ENCODE measurements around the gene MRPL53. TPM values are rescaled to one million over a fixed set of nuclear protein-coding genes. Genes with fewer than 3 reads are reported as not detected.
A peak's percentile ranks its signal among the peaks of the same experiment; 100 is the strongest.
"Not testable (repeated sequence)": the region's sequence is repeated elsewhere in the genome, so short reads cannot be mapped to it uniquely, and the experiment has no call there.

Gene MRPL53
- total RNA-seq, 1 experiment from 2014 or later, result 65.4 TPM

DNA sequence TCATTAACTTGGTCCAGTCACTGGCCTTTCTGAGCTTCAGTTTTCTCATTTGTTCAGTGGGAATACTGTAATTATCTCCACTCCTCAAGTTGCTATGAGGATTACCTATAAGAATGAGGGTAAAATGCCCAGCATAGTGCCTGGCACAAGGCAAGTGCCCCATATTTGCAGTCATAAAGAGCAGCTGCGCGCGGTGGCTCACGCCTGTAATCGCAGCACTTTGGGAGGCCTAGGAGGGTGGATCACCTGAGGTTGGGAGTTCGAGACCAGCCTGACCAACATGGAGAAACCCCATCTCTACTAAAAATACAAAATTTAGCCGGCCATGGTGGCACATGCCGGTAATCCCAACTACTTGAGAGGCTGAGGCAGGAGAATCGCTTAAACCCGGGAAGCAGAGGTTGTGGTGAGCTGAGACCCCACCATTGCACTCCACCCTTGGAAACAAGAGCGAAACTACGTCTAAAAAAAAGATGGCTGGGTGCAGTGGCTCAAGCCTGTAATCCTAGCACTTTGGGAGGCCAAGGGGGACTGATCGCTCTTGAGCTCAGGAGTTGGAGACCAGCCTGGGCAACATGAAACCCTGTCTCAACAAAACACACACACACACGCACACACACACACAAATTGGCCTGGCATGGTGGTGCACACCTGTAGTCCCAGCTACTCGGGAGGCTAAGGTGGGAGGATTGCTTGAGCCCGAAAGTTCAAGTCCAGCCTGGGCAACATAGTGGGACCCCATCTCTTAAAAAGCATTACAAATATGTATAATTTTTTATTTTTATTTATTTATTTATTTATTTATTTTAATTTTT is 29.8 kb downstream of the MRPL53 start:
- not testable (repeated sequence) for H3K9me2 ChIP-seq (ENCODE audit: insufficient read depth)

DNA sequence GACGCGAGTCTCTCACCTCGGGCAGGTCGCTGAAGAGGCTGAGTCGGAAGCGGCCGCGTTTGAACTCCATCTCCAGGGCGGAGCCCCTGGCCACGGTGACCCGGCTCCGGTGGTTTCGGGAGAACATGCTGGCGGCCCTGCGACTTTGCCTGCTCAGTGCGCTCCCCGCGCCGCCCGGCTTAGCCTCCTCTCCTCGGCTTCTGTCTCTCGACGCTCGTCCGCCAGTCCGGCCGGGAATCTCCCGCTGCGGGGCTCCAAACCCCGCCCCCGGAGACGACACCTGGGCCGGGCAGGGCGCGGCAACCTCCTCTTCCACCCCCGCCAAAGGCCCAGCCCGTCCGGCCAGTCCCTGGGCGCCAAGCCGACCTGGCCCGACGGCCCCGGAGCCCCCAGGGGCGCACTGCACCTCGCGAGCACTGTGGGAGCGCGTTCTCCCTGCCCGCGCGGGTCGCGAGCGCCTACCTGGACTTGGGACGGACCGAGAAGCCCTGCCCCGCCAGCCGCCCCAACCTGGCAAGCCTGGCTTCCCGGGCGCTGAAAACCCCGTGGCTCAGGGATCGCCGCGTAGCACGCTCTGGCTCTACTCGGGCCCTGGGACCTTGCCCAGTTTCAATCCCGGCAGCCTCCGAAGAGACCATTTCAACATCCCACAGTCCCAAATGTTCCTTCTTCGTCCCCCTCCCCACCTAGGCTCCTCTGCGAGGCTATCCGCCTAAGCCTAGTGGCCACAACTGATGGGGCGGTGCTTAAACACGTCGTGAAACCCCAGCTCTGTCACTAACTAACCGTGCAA is 30.6 kb downstream of the MRPL53 start, which contains the start of gene RTKN:
Gene RTKN, minus strand, starts transcription at position 248 of the 793 bp plus-strand sequence. Its CDS starts 121 bp downstream, at position 127.
- Histone ChIP-seq H3K9ac (ENCODE audit: low read length) (peak within 1 kb of the TSS; percentile 78), H3K9me2 (ENCODE audit: insufficient read depth) (no peaks in the 10 kb centered on the region), H3K4me3 (replicated peaks in 1 of 2; ENCODE audit: low read depth in 1 of 2, low read length in 2 of 2) (peak within 1 kb of the TSS; percentile 66 to 69), H2AFZ (ENCODE audit: low read depth, low read length, poor library complexity, severe bottlenecking) (peak within 1 kb of the TSS; percentile 13), H3K27me3 (ENCODE audit: insufficient read depth, low read length) (no peaks in the 10 kb centered on the region), H3K9me3 (ENCODE audit: control insufficient read depth in 1 of 2, insufficient read depth in 1 of 2, low read depth in 1 of 2, low read length in 2 of 2) (no peaks in the 10 kb centered on the region), H3K36me3 (ENCODE audit: control insufficient read depth in 1 of 2, insufficient read depth in 2 of 2, low read length in 2 of 2) (peaks cover 0 to 13% of the 10 kb centered on the region in 2 experiments; a peak in 1 of 4 replicates), H3K27ac (ENCODE audit: low read depth, low read length) (peak within 1 kb of the TSS; percentile 99), H3K4me1 (ENCODE audit: control insufficient read depth in 1 of 2, insufficient read depth in 2 of 2, low read length in 2 of 2) (peaks cover 29 to 47% of the 10 kb centered on the region in 2 experiments), H3K79me2 (ENCODE audit: insufficient read depth, low read length) (peaks cover 39% of the 10 kb centered on the region), H3K4me2 (ENCODE audit: low read length) (peak within 1 kb of the TSS; percentile 91), H4K20me1 (ENCODE audit: insufficient read depth) (no peaks in the 10 kb centered on the region; the same call in 1 of the 2 replicates)
- peak; percentile 82 for DNase-seq (ENCODE audit: low read depth, low spot score)
- ChIA-PET POLR2A (interaction anchor here (0.9 to 3.0 kb wide), 8 partner anchors 10 to 62 kb away, joined by 3 to 13 read pairs (median 4); partner anchors contain the start of genes DCTN1, INO80B and WBP1), CTCF (no interaction called here), RAD21 (ENCODE audit: low non-redundant PET in 1 of 2, low total read pairs in 2 of 2, uncharacterized antibody in 2 of 2, unreplicated experiment in 2 of 2) (no interaction called here)
- TF ChIP-seq, protein P1, sequence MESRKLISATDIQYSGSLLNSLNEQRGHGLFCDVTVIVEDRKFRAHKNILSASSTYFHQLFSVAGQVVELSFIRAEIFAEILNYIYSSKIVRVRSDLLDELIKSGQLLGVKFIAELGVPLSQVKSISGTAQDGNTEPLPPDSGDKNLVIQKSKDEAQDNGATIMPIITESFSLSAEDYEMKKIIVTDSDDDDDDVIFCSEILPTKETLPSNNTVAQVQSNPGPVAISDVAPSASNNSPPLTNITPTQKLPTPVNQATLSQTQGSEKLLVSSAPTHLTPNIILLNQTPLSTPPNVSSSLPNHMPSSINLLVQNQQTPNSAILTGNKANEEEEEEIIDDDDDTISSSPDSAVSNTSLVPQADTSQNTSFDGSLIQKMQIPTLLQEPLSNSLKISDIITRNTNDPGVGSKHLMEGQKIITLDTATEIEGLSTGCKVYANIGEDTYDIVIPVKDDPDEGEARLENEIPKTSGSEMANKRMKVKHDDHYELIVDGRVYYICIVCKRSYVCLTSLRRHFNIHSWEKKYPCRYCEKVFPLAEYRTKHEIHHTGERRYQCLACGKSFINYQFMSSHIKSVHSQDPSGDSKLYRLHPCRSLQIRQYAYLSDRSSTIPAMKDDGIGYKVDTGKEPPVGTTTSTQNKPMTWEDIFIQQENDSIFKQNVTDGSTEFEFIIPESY (IDR thresholded peaks at IDR 0.05; ENCODE audit: extremely low read depth, insufficient replicate concordance, low read length), result peak; percentile 30
- no peak for TF ChIP-seq RAD21 (IDR thresholded peaks at IDR 0.05; ENCODE audit: low read depth)
- TF ChIP-seq, protein P2, sequence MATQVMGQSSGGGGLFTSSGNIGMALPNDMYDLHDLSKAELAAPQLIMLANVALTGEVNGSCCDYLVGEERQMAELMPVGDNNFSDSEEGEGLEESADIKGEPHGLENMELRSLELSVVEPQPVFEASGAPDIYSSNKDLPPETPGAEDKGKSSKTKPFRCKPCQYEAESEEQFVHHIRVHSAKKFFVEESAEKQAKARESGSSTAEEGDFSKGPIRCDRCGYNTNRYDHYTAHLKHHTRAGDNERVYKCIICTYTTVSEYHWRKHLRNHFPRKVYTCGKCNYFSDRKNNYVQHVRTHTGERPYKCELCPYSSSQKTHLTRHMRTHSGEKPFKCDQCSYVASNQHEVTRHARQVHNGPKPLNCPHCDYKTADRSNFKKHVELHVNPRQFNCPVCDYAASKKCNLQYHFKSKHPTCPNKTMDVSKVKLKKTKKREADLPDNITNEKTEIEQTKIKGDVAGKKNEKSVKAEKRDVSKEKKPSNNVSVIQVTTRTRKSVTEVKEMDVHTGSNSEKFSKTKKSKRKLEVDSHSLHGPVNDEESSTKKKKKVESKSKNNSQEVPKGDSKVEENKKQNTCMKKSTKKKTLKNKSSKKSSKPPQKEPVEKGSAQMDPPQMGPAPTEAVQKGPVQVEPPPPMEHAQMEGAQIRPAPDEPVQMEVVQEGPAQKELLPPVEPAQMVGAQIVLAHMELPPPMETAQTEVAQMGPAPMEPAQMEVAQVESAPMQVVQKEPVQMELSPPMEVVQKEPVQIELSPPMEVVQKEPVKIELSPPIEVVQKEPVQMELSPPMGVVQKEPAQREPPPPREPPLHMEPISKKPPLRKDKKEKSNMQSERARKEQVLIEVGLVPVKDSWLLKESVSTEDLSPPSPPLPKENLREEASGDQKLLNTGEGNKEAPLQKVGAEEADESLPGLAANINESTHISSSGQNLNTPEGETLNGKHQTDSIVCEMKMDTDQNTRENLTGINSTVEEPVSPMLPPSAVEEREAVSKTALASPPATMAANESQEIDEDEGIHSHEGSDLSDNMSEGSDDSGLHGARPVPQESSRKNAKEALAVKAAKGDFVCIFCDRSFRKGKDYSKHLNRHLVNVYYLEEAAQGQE (IDR thresholded peaks at IDR 0.05; ENCODE audit: low read depth), result no peak
- TF ChIP-seq TCF7L2 (IDR thresholded peaks at IDR 0.05; ENCODE audit: borderline replicate concordance, extremely low read depth, insufficient read depth, insufficient read length), result peak; percentile 91
- peak; percentile 80 for TF ChIP-seq POLR2AphosphoS5 (IDR thresholded peaks at IDR 0.05; ENCODE audit: low read depth, low read length)
- TF ChIP-seq SP1 (IDR thresholded peaks at IDR 0.05; ENCODE audit: low read depth), result no peak
- TF ChIP-seq ZFX (IDR thresholded peaks at IDR 0.05), result peak; percentile 46; the same call in 1 of the 2 replicates
- intact Hi-C loops (cut with micrococcal nuclease), result no loop called here
- no TSS peak for BruUV-seq (replicated peaks)
- peak; percentile 60 for ATAC-seq

More for the DNA sequence above, 29.8 kb downstream of the MRPL53 start:
- Histone ChIP-seq H3K27ac (ENCODE audit: low read depth, low read length) (peak overlapping the region; percentile 99), H3K9ac (ENCODE audit: low read length) (peak overlapping the region; percentile 78), H3K79me2 (ENCODE audit: insufficient read depth, low read length) (peaks cover 31% of the 10 kb centered on the region), H3K4me1 (ENCODE audit: control insufficient read depth in 1 of 2, insufficient read depth in 2 of 2, low read length in 2 of 2) (peaks cover 29 to 47% of the 10 kb centered on the region in 2 experiments), H3K4me3 (replicated peaks in 1 of 2; ENCODE audit: low read depth in 1 of 2, low read length in 2 of 2) (peak overlapping the region; percentile 66 to 69), H3K4me2 (ENCODE audit: low read length) (peak overlapping the region; percentile 91), H2AFZ (ENCODE audit: low read depth, low read length, poor library complexity, severe bottlenecking) (peak overlapping the region; percentile 13), H3K36me3 (ENCODE audit: control insufficient read depth in 1 of 2, insufficient read depth in 2 of 2, low read length in 2 of 2) (peaks cover 0 to 11% of the 10 kb centered on the region in 2 experiments; a peak in 1 of 4 replicates)
- intact Hi-C loops (cut with micrococcal nuclease); H3K27me3 ChIP-seq (ENCODE audit: insufficient read depth, low read length); H4K20me1 ChIP-seq (ENCODE audit: insufficient read depth); CTCF ChIA-PET; DNase-seq (ENCODE audit: low read depth, low spot score); H3K9me3 ChIP-seq (ENCODE audit: control insufficient read depth in 1 of 2, insufficient read depth in 1 of 2, low read depth in 1 of 2, low read length in 2 of 2); BruUV-seq (replicated peaks): not testable (repeated sequence)
- ATAC-seq, result peak; percentile 10
- ChIA-PET POLR2A (interaction anchor here (0.6 to 3.0 kb wide), 9 partner anchors 9 to 62 kb away, joined by 3 to 13 read pairs (median 4); partner anchors contain the start of genes DCTN1, INO80B and WBP1), RAD21 (ENCODE audit: low non-redundant PET in 1 of 2, low total read pairs in 2 of 2, uncharacterized antibody in 2 of 2, unreplicated experiment in 2 of 2) (interaction anchor here in 1 of 2 experiments (0.7 kb wide), 1 partner anchor 16 kb away, joined by 3 read pairs; the partner anchor contains the start of gene WBP1)
